Endothelial cell of umbilical vein (primary cell): Measurements from ENCODE around the gene ATF1. TPM values are rescaled to one million over a fixed set of nuclear protein-coding genes. Genes with fewer than 3 reads are reported as not detected.
"Not testable (repeated sequence)": the region's sequence is repeated elsewhere in the genome, so short reads cannot be mapped to it uniquely, and the experiment has no call there.

Experiments used
- BruUV-seq: library from RNA; stranded (reverse); fragments of 400-500 nt; replicated peaks from 2 replicates; lab custom pipeline; 2021; lab: Mats Ljungman, UMichigan
- CTCF ChIA-PET: fragments of 300-600, 350-600 bp; sonication (Branson Sonifier 250); formaldehyde crosslinking; loops from one replicate; lab custom pipeline; 2021; ENCODE audit warnings: antibody characterized with exemption, inconsistent platforms; lab: Charles Lee
- POLR2A ChIA-PET: fragments of 300-600, 350-600 bp; sonication (Branson Sonifier 250); formaldehyde crosslinking; loops from one replicate; lab custom pipeline; 2021; ENCODE audit warnings: antibody characterized with exemption, inconsistent platforms; lab: Charles Lee
- DNase-seq: peaks from one replicate; pipeline ENCODE4 v3.0.0-alpha.2; 2011; ENCODE audit warnings: low read depth, low spot score
- FAIRE-seq: peaks from 2 replicates; lab custom pipeline; 2011; peaks lifted over from hg19 to GRCh38; lab: Jason Lieb, UNC
- H2AFZ ChIP-seq: 2 replicates; pipeline ENCODE4 v1.6.0; 2012; ENCODE audit warnings: low read depth, low read length, control low read depth, inconsistent platforms
- H3K27ac ChIP-seq: 2 replicates; pipeline ENCODE4 v1.5.1; 2011; ENCODE audit warnings: low read depth, mild to moderate bottlenecking, control low read depth, low read length, moderate library complexity; ENCODE audit not compliant: insufficient read depth
- H3K27me3 ChIP-seq, 2 experiments: 2 replicates each; pipeline versions ENCODE4 v1.6.0 to v1.6.1; 2011; ENCODE audit warnings: low read length in 2 of 2, mixed read lengths in 1 of 2; ENCODE audit not compliant: control insufficient read depth in 2 of 2, insufficient read depth in 2 of 2
- H3K36me3 ChIP-seq, 2 experiments: 2 replicates in 1 of 2; 3 replicates in 1 of 2; pipeline ENCODE4 v1.5.1; 2011; ENCODE audit warnings: low read length in 2 of 2, mild to moderate bottlenecking in 1 of 2, moderate library complexity in 1 of 2; ENCODE audit not compliant: control insufficient read depth in 2 of 2, insufficient read depth in 2 of 2; ENCODE audit errors: extremely low read depth in 1 of 2
- H3K4me1 ChIP-seq: 3 replicates; pipeline ENCODE4 v1.5.1; 2011; ENCODE audit warnings: mild to moderate bottlenecking, low read length; ENCODE audit not compliant: control insufficient read depth, insufficient read depth; ENCODE audit errors: extremely low read depth
- H3K4me2 ChIP-seq: 2 replicates; pipeline ENCODE4 v1.6.1; 2011; ENCODE audit warnings: low read length, control low read depth, mixed read lengths; ENCODE audit not compliant: insufficient read depth
- H3K4me3 ChIP-seq, 3 experiments: fragments of 200-600 bp in 1 of 3; sonication (generic), shearing (Covaris generic) in 1 of 3; replicated peaks in 1 of 3; 2 replicates each; pipeline ENCODE4 v1.5.1; 2011 to 2016; ENCODE audit warnings: control low read depth in 3 of 3, low read length in 3 of 3, mild to moderate bottlenecking in 2 of 3, inconsistent platforms in 1 of 3, low read depth in 1 of 3, moderate library complexity in 1 of 3; ENCODE audit not compliant: insufficient read depth in 1 of 3
- H3K79me2 ChIP-seq: 2 replicates; pipeline ENCODE4 v1.6.0; 2012; ENCODE audit warnings: low read length, inconsistent platforms; ENCODE audit not compliant: control insufficient read depth, insufficient read depth
- H3K9ac ChIP-seq: replicated peaks from 2 replicates; pipeline ENCODE3; 2011; ENCODE audit warnings: low read length, control low read depth; ENCODE audit not compliant: insufficient read depth; ENCODE audit errors: extremely low read depth
- H3K9me1 ChIP-seq: replicated peaks from 3 replicates; pipeline ENCODE4 v1.6.0; 2011; ENCODE audit warnings: mild to moderate bottlenecking, low read length; ENCODE audit not compliant: control insufficient read depth, insufficient read depth; ENCODE audit errors: extremely low read depth
- H3K9me3 ChIP-seq: replicated peaks from 2 replicates; pipeline ENCODE4 v1.5.1; 2012; ENCODE audit warnings: low read length, inconsistent platforms; ENCODE audit not compliant: control insufficient read depth, insufficient read depth
- H4K20me1 ChIP-seq: replicated peaks from 2 replicates; pipeline ENCODE3; 2011; ENCODE audit warnings: mild to moderate bottlenecking, low read length; ENCODE audit not compliant: control insufficient read depth, insufficient read depth; ENCODE audit errors: extremely low read depth
- EZH2 ChIP-seq: IDR thresholded peaks from 2 replicates; pipeline ENCODE4 v1.6.1; 2012; ENCODE audit warnings: borderline replicate concordance, low read depth, mild to moderate bottlenecking, moderate library complexity, low read length, inconsistent platforms; ENCODE audit not compliant: severe bottlenecking
- GATA2 ChIP-seq: IDR thresholded peaks from 2 replicates; pipeline ENCODE4 v1.7.0; 2011; ENCODE audit warnings: low read depth, mild to moderate bottlenecking, moderate library complexity, mixed read lengths, low read length; ENCODE audit not compliant: insufficient read length, insufficient read depth
- POLR2A ChIP-seq: IDR thresholded peaks from 2 replicates; pipeline ENCODE4 v1.6.1; 2012; ENCODE audit warnings: low read depth, mild to moderate bottlenecking, control low read depth, low read length
- dilution Hi-C: fragments of 300-500 bp; cut with MboI; formaldehyde crosslinking; loops from one replicate; pipeline ENCODE4 v1.15.0; 2019; ENCODE audit warnings: low sequenced_read_pairs; ENCODE audit not compliant: extremely low pct_ligation_motif_present
- intact Hi-C: fragments of 100-400 bp; cut with micrococcal nuclease; formaldehyde crosslinking; loops from one replicate; pipeline ENCODE4 v1.10.0; 2022
- polyA plus RNA-seq, 4 experiments: library from polyadenylated mRNA; depleted of rRNA in 3 of 4; stranded (reverse) in 3 of 4; unstranded in 1 of 4; fragments of >200 nt; gene quantifications; 2 replicates each; pipeline versions ENCODE4 v1.2.1 to v1.2.3, GENCODE V29; 2011 to 2012; ENCODE audit warnings: missing spikeins in 1 of 4
- small RNA-seq: library from RNA; depleted of rRNA; stranded (forward); fragments of <200 nt; gene quantifications from one replicate; pipeline ENCODE3, GENCODE V24; 2012; ENCODE audit warnings: low replicate concordance, low read depth; ENCODE audit not compliant: insufficient read depth, insufficient read length
- total RNA-seq: library from RNA; stranded (reverse); gene quantifications from 2 replicates; pipeline ENCODE4 v1.2.3, GENCODE V29; 2021

ATF1 gene
- total and polyA plus RNA-seq, 2 donors (not counting 3 experiments of a cell fraction or from before 2014, with no cell fraction given), result 14.5 to 26.7 TPM

DNA sequence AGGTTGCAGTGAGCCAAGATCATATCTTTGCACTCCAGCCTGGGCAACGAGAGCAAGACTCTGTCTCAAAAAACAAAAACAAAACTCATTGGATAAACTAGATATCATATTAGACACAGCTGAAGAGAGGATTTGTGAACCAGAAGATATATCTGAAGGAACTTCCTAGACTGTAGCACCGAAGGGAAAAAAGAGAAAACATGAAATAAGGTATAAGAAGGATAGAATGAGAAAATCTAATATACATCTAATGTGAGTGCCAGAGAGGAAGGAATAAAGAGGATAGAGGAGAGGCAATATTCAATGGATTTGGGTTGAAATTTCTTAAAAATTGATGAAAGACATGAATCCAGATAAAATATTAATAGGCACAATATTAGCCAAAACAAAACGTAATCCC is 101.4 kb downstream of the ATF1 start:
- TF ChIP-seq EZH2 (no peak), GATA2 (no peak), POLR2A (no peak)
- Histone ChIP-seq H3K79me2 (no peaks in the 10 kb centered on the region), H3K9ac (no peak overlapping the region), H4K20me1 (no peaks in the 10 kb centered on the region), H3K9me3 (no peaks in the 10 kb centered on the region), H3K9me1 (no peaks in the 10 kb centered on the region), H3K27ac (no peak overlapping the region), H3K36me3 (no peaks in the 10 kb centered on the region), H3K27me3 (peaks cover 0 to 2% of the 10 kb centered on the region in 2 experiments), H3K4me3 (no peak overlapping the region), H3K4me1 (no peaks in the 10 kb centered on the region), H2AFZ (no peak overlapping the region), H3K4me2 (no peak overlapping the region)
- no TSS peak for BruUV-seq
- POLR2A ChIA-PET, result no interaction called here
- dilution Hi-C loops, result no loop called here
- FAIRE-seq (no peak), DNase-seq (no peak)
- CTCF ChIA-PET, result no interaction called here
- intact Hi-C loops, result no loop called here

DNA sequence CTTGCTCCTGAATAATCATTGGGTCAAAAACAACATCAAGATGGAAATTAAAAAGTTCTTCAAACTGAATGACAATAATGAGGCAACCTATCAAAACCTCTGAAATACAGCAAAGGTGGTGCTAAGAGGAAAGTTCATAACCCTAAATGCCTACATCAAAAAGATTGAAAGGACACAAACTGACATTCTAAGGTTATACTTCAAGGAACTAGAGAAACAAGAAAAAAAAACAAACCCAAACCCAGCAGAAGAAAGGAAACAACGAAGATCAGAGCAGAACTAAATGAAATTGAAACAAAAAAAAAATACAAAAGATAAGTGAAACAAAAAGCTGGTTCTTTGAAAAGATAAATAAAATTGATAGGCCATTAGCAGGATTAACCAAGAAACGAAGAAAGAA is 105.0 kb downstream of the ATF1 start:
- H3K27me3 ChIP-seq, FAIRE-seq, H3K36me3 ChIP-seq, intact Hi-C loops, H3K27ac ChIP-seq, POLR2A ChIA-PET, H3K4me2 ChIP-seq, dilution Hi-C loops, CTCF ChIA-PET, DNase-seq, H3K79me2 ChIP-seq, H3K9ac ChIP-seq, H3K4me1 ChIP-seq, H3K9me1 ChIP-seq, H3K9me3 ChIP-seq, H3K4me3 ChIP-seq, H2AFZ ChIP-seq, BruUV-seq, H4K20me1 ChIP-seq: not testable (repeated sequence)

Small RNAs within 50 kb of the gene (small RNA-seq; reads per million reads assigned to genes)
- gene AC013244.2 (not detected), gene RF00019 (not detected), gene RN7SL519P (not detected)

Other genes starting within 250 kb of the ATF1 start
- not detected in 2 replicates for gene TMPRSS12, start 78.8 kb downstream of the ATF1 start, total RNA-seq
- not detected in 2 replicates for gene TMPRSS12, start 78.8 kb downstream of the ATF1 start, polyA plus RNA-seq
- not detected in 2 replicates for gene HIGD1C, start 188.4 kb downstream of the ATF1 start, total RNA-seq
- gene HIGD1C, start 188.4 kb downstream of the ATF1 start, polyA plus RNA-seq, result not detected in 2 replicates